ENCODE results near the gene KCTD6. TPM values are rescaled to one million over a fixed set of nuclear protein-coding genes. Genes with fewer than 3 reads are reported as not detected.

KCTD6 gene
- polyA plus RNA-seq, 1 donor from 2014 or later = 64.0 TPM

DNA sequence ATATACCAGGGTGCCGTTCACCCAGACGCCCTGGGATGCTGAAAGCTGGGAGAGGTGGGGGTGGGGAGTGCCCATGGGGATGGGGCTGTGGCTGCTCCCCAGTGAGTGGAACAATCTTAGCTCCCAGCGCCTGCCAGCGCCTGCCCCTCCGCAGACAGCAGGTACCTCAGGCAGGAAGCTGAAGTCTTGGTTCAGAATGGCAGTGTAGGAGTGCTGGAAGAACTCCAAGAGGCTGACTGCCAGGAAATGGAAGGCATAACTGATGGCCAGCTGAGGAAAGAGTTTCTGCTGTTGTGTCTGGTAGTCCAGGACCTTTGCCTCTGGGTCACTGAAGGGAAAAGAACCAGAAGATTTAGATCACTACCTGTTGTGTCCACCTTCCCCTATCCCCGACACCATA lies 36.7 kb downstream of the KCTD6 start:
- H3K9me2 ChIP-seq (ENCODE audit: insufficient read depth, low read length) = no peaks in the 10 kb centered on the region

GRCh38 chr3:58529516-58530353 lies 37.8 kb downstream of the KCTD6 start:
- Histone ChIP-seq H3K36me3 (ENCODE audit: insufficient read depth, low read length) (no peaks in the 10 kb centered on the region), H3K4me3 (ENCODE audit: low read length) (no peak overlapping the region), H3K27ac (ENCODE audit: low read length) (no peak overlapping the region), H3F3A (ENCODE audit: insufficient read depth, low read length, poor library complexity, severe bottlenecking) (no peaks in the 10 kb centered on the region), H4K20me1 (ENCODE audit: insufficient read depth) (no peaks in the 10 kb centered on the region), H3K79me2 (replicated peaks; ENCODE audit: insufficient read depth, low read length) (no peaks in the 10 kb centered on the region), H2AFZ (ENCODE audit: low read depth, low read length) (no peak overlapping the region), H3K9ac (ENCODE audit: low read length) (no peak overlapping the region), H3K9me3 (ENCODE audit: low read length) (no peaks in the 10 kb centered on the region), H3K27me3 (ENCODE audit: insufficient read depth, low read depth, low read length) (no peaks in the 10 kb centered on the region), H3K4me2 (ENCODE audit: low read length) (no peak overlapping the region), H3K9me2 (ENCODE audit: insufficient read depth, low read length) (no peaks in the 10 kb centered on the region)
- TF ChIP-seq RAD21 (conservative IDR thresholded peaks at IDR 0.05) (peak; percentile 50), REST (IDR thresholded peaks at IDR 0.05; ENCODE audit: borderline replicate concordance) (no peak), POLR2AphosphoS5 (IDR thresholded peaks at IDR 0.05) (no peak), EP300 (conservative IDR thresholded peaks at IDR 0.05; ENCODE audit: poor library complexity, severe bottlenecking) (no peak), EZH2 (IDR thresholded peaks at IDR 0.05; ENCODE audit: borderline replicate concordance, insufficient read depth, low read length, poor library complexity, severe bottlenecking) (no peak), SMC3 (conservative IDR thresholded peaks at IDR 0.05; ENCODE audit: poor library complexity) (no peak)

More for the DNA sequence above, 36.7 kb downstream of the KCTD6 start:
- Histone ChIP-seq H3K36me3 (ENCODE audit: insufficient read depth, low read length) (no peaks in the 10 kb centered on the region), H3K79me2 (replicated peaks; ENCODE audit: insufficient read depth, low read length) (no peaks in the 10 kb centered on the region), H3K27ac (ENCODE audit: low read length) (no peak overlapping the region), H3F3A (ENCODE audit: insufficient read depth, low read length, poor library complexity, severe bottlenecking) (no peaks in the 10 kb centered on the region), H3K27me3 (ENCODE audit: insufficient read depth, low read depth, low read length) (no peaks in the 10 kb centered on the region), H2AFZ (ENCODE audit: low read depth, low read length) (no peak overlapping the region), H3K9me3 (ENCODE audit: low read length) (no peaks in the 10 kb centered on the region), H3K4me2 (ENCODE audit: low read length) (no peak overlapping the region), H4K20me1 (ENCODE audit: insufficient read depth) (no peaks in the 10 kb centered on the region), H3K4me3 (ENCODE audit: low read length) (no peak overlapping the region), H3K9ac (ENCODE audit: low read length) (no peak overlapping the region)
- TF ChIP-seq EZH2 (IDR thresholded peaks at IDR 0.05; ENCODE audit: borderline replicate concordance, insufficient read depth, low read length, poor library complexity, severe bottlenecking) (no peak), RAD21 (conservative IDR thresholded peaks at IDR 0.05) (no peak), SMC3 (conservative IDR thresholded peaks at IDR 0.05; ENCODE audit: poor library complexity) (no peak), EP300 (conservative IDR thresholded peaks at IDR 0.05; ENCODE audit: poor library complexity, severe bottlenecking) (no peak), REST (IDR thresholded peaks at IDR 0.05; ENCODE audit: borderline replicate concordance) (no peak), POLR2AphosphoS5 (IDR thresholded peaks at IDR 0.05) (no peak), TAF1 (IDR thresholded peaks at IDR 0.05; ENCODE audit: low read depth) (no peak), MXI1 (conservative IDR thresholded peaks at IDR 0.05; ENCODE audit: poor library complexity, severe bottlenecking) (no peak)
- TF ChIP-seq, protein P1, sequence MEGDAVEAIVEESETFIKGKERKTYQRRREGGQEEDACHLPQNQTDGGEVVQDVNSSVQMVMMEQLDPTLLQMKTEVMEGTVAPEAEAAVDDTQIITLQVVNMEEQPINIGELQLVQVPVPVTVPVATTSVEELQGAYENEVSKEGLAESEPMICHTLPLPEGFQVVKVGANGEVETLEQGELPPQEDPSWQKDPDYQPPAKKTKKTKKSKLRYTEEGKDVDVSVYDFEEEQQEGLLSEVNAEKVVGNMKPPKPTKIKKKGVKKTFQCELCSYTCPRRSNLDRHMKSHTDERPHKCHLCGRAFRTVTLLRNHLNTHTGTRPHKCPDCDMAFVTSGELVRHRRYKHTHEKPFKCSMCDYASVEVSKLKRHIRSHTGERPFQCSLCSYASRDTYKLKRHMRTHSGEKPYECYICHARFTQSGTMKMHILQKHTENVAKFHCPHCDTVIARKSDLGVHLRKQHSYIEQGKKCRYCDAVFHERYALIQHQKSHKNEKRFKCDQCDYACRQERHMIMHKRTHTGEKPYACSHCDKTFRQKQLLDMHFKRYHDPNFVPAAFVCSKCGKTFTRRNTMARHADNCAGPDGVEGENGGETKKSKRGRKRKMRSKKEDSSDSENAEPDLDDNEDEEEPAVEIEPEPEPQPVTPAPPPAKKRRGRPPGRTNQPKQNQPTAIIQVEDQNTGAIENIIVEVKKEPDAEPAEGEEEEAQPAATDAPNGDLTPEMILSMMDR (IDR thresholded peaks at IDR 0.05; ENCODE audit: poor library complexity, severe bottlenecking) = no peak

Data from neural cell (in vitro differentiated cells).